KMS-11 (cell line): Measurements from ENCODE around the gene KLF15.

Source experiments
- H2AFZ ChIP-seq: fragments of 200-600 bp; sonication (generic); 2 replicates; pipeline ENCODE4 v1.6.1; 2016; ENCODE audit warnings: antibody characterized with exemption, mixed run types, low read depth
- H3K27ac ChIP-seq: fragments of 200-600 bp; sonication (generic); 2 replicates; pipeline ENCODE4 v1.6.1; 2016; ENCODE audit warnings: mild to moderate bottlenecking, mixed run types
- H3K27me3 ChIP-seq: fragments of 200-600 bp; sonication (generic); 2 replicates; pipeline ENCODE4 v1.6.1; 2017; ENCODE audit warnings: mild to moderate bottlenecking, low read depth, mixed run types, moderate library complexity; ENCODE audit not compliant: insufficient read depth
- H3K36me3 ChIP-seq: fragments of 200-600 bp; sonication (generic); 2 replicates; pipeline ENCODE4 v1.6.1; 2017; ENCODE audit warnings: mild to moderate bottlenecking, mixed run types; ENCODE audit not compliant: insufficient read depth
- H3K4me1 ChIP-seq: fragments of 200-600 bp; sonication (generic); 2 replicates; pipeline ENCODE4 v1.6.1; 2016; ENCODE audit warnings: mild to moderate bottlenecking, low read depth, mixed run types; ENCODE audit not compliant: poor library complexity, severe bottlenecking
- H3K4me2 ChIP-seq: fragments of 200-600 bp; sonication (generic); 2 replicates; pipeline ENCODE4 v1.7.0; 2016; ENCODE audit warnings: mild to moderate bottlenecking, mixed run types
- H3K4me3 ChIP-seq: fragments of 200-600 bp; sonication (generic); IDR thresholded peaks from 2 replicates; pipeline ENCODE4 v1.6.1; 2017; ENCODE audit warnings: low read depth, low read length, mixed read lengths; ENCODE audit not compliant: insufficient read depth
- H3K79me2 ChIP-seq: fragments of 200-600 bp; sonication (generic); 2 replicates; pipeline ENCODE4 v1.6.1; 2016; ENCODE audit warnings: low read depth, mixed run types; ENCODE audit not compliant: insufficient read depth
- H3K9ac ChIP-seq: fragments of 200-600 bp; sonication (generic); 2 replicates; pipeline ENCODE4 v1.6.1; 2016; ENCODE audit warnings: mild to moderate bottlenecking, mixed run types
- H4K20me1 ChIP-seq: fragments of 200-600 bp; sonication (generic); 2 replicates; pipeline ENCODE4 v1.6.1; 2016; ENCODE audit warnings: mild to moderate bottlenecking, mixed run types; ENCODE audit not compliant: insufficient read depth
- CTCF ChIP-seq: fragments of 200-600 bp; sonication (generic); conservative IDR thresholded peaks from 2 replicates; pipeline ENCODE4 v1.6.1; 2017; ENCODE audit warnings: low read depth, mild to moderate bottlenecking, antibody characterized with exemption, low read length, moderate library complexity, mixed read lengths

Gene KLF15

GRCh38 chr3:126372413-126373145 lies 15.4 kb upstream of the KLF15 start:
- Histone ChIP-seq H3K4me1 (no peaks in the 10 kb centered on the region), H3K79me2 (no peaks in the 10 kb centered on the region), H4K20me1 (no peaks in the 10 kb centered on the region), H3K27me3 (no peaks in the 10 kb centered on the region), H2AFZ (no peak overlapping the region), H3K36me3 (no peaks in the 10 kb centered on the region), H3K27ac (no peak overlapping the region), H3K4me3 (no peak overlapping the region), H3K9ac (no peak overlapping the region), H3K4me2 (no peak overlapping the region)
- TF ChIP-seq CTCF, result no peak

GRCh38 chr3:126371096-126371705 lies 14.0 kb upstream of the KLF15 start:
- Histone ChIP-seq H3K79me2 (no peaks in the 10 kb centered on the region), H3K27ac (no peak overlapping the region), H3K4me2 (no peak overlapping the region), H3K4me3 (no peak overlapping the region), H3K9ac (no peak overlapping the region), H3K36me3 (no peaks in the 10 kb centered on the region), H4K20me1 (no peaks in the 10 kb centered on the region), H3K4me1 (no peaks in the 10 kb centered on the region), H2AFZ (no peak overlapping the region), H3K27me3 (no peaks in the 10 kb centered on the region)
- TF ChIP-seq CTCF, result no peak

GRCh38 chr3:126370606-126371005 lies 13.4 kb upstream of the KLF15 start:
- H3K79me2 ChIP-seq, result no peaks in the 10 kb centered on the region
- H3K36me3 ChIP-seq, result no peaks in the 10 kb centered on the region
- no peak overlapping the region for H2AFZ ChIP-seq
- no peak overlapping the region for H3K27ac ChIP-seq
- no peak overlapping the region for H3K4me2 ChIP-seq
- no peaks in the 10 kb centered on the region for H3K4me1 ChIP-seq
- TF ChIP-seq CTCF, result no peak
- no peaks in the 10 kb centered on the region for H4K20me1 ChIP-seq
- H3K9ac ChIP-seq, result no peak overlapping the region
- H3K4me3 ChIP-seq, result no peak overlapping the region
- no peaks in the 10 kb centered on the region for H3K27me3 ChIP-seq

- Histone ChIP-seq H2AFZ (no peak overlapping the region), H3K36me3 (no peaks in the 10 kb centered on the region), H3K4me2 (no peak overlapping the region), H4K20me1 (no peaks in the 10 kb centered on the region), H3K79me2 (no peaks in the 10 kb centered on the region), H3K27me3 (no peaks in the 10 kb centered on the region), H3K4me3 (no peak overlapping the region), H3K4me1 (no peaks in the 10 kb centered on the region), H3K27ac (no peak overlapping the region), H3K9ac (no peak overlapping the region)
- no peak for TF ChIP-seq CTCF
These were observed 12.8 kb upstream of the KLF15 start for GRCh38 chr3:126370055-126370454.
